ENCODE data around the gene PTBP1.

The PTBP1 gene

DNA sequence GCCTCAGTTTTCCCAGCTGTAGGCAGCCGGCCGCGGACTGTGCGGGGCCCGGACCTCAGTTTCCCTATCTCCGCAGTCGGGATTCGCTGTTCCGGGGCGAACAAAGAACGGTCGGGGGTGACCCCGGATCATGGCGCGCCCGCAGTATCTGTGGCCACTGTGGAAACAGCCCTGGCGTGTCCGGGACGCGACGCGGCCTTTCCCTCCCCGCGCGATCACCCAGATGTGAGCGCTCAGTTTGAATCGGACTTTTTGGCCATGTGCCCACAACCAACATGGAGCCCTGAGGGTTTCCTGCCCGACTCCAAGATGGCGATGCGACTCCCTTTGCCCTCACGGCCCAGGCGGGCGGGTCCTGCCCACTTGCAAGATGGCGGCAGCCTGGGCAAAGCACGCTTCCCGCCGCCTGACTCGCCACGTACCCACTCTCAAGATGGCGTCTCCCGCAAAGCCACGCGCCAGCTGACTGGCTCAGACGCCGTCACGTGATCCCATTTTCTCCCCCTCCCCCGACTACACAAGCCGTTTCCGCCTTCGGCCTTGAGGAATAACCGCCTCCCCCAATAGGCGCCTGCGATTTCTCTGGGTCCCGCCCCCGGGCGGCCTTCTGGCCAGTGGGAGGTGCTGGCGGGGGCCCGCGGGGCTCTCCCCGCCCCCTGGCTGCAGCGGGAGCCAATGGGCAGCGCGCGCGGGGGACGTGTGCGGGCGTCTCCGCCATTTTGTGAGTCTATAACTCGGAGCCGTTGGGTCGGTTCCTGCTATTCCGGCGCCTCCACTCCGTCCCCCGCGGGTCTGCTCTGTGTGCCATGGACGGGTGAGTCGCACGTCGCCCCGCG, at the start of gene PTBP1:
Gene PTBP1 (plus strand): TSS at position 761 of the 836 bp plus-strand sequence. CDS start 46 bp downstream, at position 807.
- Histone ChIP-seq H3K27me3 (ENCODE audit: control insufficient read depth, insufficient read depth, low read length) (no peaks in the 10 kb centered on the region), H3K9me3 (ENCODE audit: control insufficient read depth, low read length) (no peaks in the 10 kb centered on the region), H3K4me3 (ENCODE audit: low read length) (peak within 1 kb of the TSS; percentile 87), H3K9ac (ENCODE audit: low read length) (peak within 1 kb of the TSS; percentile 83), H3K36me3 (ENCODE audit: control insufficient read depth, insufficient read depth, low read length) (peaks cover 3% of the 10 kb centered on the region), H3K4me1 (ENCODE audit: control insufficient read depth, insufficient read depth, low read length) (peaks cover 33% of the 10 kb centered on the region)

DNA sequence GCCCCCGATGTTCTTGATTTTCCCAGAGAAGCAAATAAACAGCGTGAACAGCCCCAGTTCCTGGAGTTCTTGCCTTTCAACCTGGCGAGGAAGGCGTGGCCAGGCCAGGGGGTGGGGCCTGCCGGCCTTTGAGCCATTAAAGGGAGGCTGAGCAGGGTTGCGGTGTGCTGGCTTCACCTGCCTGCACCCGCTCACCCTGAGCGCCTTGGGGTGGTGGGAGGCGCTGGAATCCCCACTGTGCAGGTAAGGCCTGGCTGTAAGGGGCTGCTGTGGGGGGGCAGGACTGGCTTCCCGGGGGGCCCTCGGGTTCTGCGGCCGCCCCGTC, 49.0 kb upstream of the PTBP1 start:
- H3K4me3 ChIP-seq (ENCODE audit: low read length), result no peak overlapping the region
- H3K9me3 ChIP-seq (ENCODE audit: control insufficient read depth, low read length), result no peaks in the 10 kb centered on the region
- H3K27me3 ChIP-seq (ENCODE audit: control insufficient read depth, insufficient read depth, low read length), result no peaks in the 10 kb centered on the region
- H3K4me1 ChIP-seq (ENCODE audit: control insufficient read depth, insufficient read depth, low read length), result peaks cover 44% of the 10 kb centered on the region
- H3K9ac ChIP-seq (ENCODE audit: low read length), result peak overlapping the region; percentile 59
- no peaks in the 10 kb centered on the region for H3K36me3 ChIP-seq (ENCODE audit: control insufficient read depth, insufficient read depth, low read length)

GRCh38 chr19:749811-750210, 47.4 kb upstream of the PTBP1 start:
- H3K4me1 ChIP-seq (ENCODE audit: control insufficient read depth, insufficient read depth, low read length), result peaks cover 47% of the 10 kb centered on the region
- H3K36me3 ChIP-seq (ENCODE audit: control insufficient read depth, insufficient read depth, low read length), result peaks cover 4% of the 10 kb centered on the region
- no peaks in the 10 kb centered on the region for H3K27me3 ChIP-seq (ENCODE audit: control insufficient read depth, insufficient read depth, low read length)
- H3K9ac ChIP-seq (ENCODE audit: low read length), result no peak overlapping the region
- H3K4me3 ChIP-seq (ENCODE audit: low read length), result no peak overlapping the region
- no peaks in the 10 kb centered on the region for H3K9me3 ChIP-seq (ENCODE audit: control insufficient read depth, low read length)

DNA sequence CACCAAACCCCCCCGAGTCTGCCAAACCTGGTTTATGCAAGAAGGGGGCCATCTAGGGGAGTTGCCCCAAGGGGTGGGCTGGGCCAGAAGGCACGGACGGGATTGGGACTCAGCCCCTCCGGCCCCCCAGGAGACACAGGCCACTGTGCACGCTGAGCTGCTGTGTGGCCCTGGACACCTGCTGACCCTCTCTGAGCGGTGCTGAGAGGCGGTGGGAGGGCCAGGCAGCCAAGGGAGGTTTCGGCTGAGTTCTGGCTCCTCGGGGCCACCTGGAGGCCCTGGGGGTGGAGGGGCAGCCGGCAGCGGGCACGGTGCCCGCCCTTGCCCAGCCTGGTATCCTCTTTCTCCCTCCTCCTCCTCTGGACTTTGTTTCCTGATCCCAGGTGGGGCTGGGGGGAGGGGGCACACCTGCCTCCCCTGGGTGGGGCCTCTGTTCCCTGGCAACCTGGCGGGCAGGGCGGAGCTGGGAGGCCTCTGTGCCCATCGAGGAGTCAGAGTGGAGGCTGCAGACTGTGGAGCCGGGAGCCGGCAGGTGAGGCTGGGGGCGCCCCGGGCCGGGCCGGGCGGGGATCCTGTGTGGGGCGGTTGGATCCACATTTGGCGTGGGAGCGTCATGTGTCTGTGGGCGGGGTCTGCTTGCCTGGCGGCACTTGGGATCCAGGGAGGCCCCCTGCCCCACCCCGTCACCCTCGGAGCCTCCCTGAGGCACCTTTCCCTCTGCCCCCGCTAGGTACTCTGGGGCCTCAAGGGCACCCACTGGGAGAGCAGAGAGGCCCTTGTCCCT, 46.4 kb upstream of the PTBP1 start, which contains the start of gene MISP:
Gene MISP (plus strand): TSS at position 473 of the 784 bp plus-strand sequence. CDS start 5,835 bp downstream, outside the sequence.
- H3K27me3 ChIP-seq (ENCODE audit: control insufficient read depth, insufficient read depth, low read length), result no peaks in the 10 kb centered on the region
- H3K36me3 ChIP-seq (ENCODE audit: control insufficient read depth, insufficient read depth, low read length), result peaks cover 4% of the 10 kb centered on the region
- H3K9ac ChIP-seq (ENCODE audit: low read length), result peak within 1 kb of the TSS; percentile 87
- peak within 1 kb of the TSS; percentile 42 for H3K4me3 ChIP-seq (ENCODE audit: low read length)
- peaks cover 53% of the 10 kb centered on the region for H3K4me1 ChIP-seq (ENCODE audit: control insufficient read depth, insufficient read depth, low read length)
- no peaks in the 10 kb centered on the region for H3K9me3 ChIP-seq (ENCODE audit: control insufficient read depth, low read length)

DNA sequence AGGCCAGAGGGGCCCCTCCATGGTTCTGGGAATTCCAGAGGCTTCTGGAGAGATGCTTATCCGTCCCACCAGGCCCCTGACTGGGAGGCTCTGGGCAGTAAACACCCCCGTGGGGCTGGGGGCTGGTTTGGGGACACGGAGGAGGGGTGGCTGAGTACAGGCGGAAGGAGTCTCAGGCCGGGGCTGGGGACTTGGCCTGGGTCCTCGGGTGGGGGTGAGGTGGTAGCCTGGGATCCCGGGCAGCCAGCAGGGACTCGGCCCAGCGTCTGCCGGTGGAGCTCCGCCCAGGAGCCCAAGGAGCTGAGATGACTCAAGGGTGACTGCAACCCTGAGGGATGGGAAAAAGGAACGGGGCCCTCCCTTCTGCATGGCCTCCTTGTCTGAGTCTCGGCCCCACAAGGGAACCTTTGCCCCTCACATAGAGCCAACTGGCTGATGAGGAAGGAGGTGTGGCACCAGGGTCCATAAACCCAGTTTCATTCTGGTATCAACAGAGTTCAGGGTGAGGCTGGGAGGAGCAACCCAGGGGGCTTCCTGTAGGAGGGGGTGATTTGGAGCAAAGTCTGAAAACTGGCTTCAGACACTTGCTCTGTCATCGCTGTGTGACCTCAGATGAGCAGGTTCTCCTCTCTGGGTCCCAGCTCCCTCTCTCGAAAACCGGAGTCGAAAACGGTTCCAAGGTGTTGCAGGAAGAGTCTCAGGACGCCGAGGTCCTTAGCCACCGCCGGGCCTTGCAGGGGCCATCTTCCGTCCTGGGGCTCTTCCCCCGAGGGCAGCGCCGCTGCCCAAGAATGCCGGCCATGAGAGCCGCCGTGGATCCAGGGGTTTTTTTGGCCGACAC, 45.5 kb upstream of the PTBP1 start:
- Histone ChIP-seq H3K4me3 (ENCODE audit: low read length) (peak overlapping the region; percentile 42), H3K36me3 (ENCODE audit: control insufficient read depth, insufficient read depth, low read length) (peaks cover 7% of the 10 kb centered on the region), H3K27me3 (ENCODE audit: control insufficient read depth, insufficient read depth, low read length) (no peaks in the 10 kb centered on the region), H3K4me1 (ENCODE audit: control insufficient read depth, insufficient read depth, low read length) (peaks cover 55% of the 10 kb centered on the region), H3K9me3 (ENCODE audit: control insufficient read depth, low read length) (no peaks in the 10 kb centered on the region), H3K9ac (ENCODE audit: low read length) (peak overlapping the region; percentile 87)

GRCh38 chr19:752652-753517, 44.4 kb upstream of the PTBP1 start:
- Histone ChIP-seq H3K9ac (ENCODE audit: low read length) (peak overlapping the region; percentile 25), H3K4me1 (ENCODE audit: control insufficient read depth, insufficient read depth, low read length) (peaks cover 49% of the 10 kb centered on the region), H3K9me3 (ENCODE audit: control insufficient read depth, low read length) (no peaks in the 10 kb centered on the region), H3K27me3 (ENCODE audit: control insufficient read depth, insufficient read depth, low read length) (no peaks in the 10 kb centered on the region), H3K36me3 (ENCODE audit: control insufficient read depth, insufficient read depth, low read length) (peaks cover 7% of the 10 kb centered on the region), H3K4me3 (ENCODE audit: low read length) (peak overlapping the region; percentile 6)

GRCh38 chr19:754530-754929, 42.7 kb upstream of the PTBP1 start:
- no peaks in the 10 kb centered on the region for H3K27me3 ChIP-seq (ENCODE audit: control insufficient read depth, insufficient read depth, low read length)
- H3K4me3 ChIP-seq (ENCODE audit: low read length), result no peak overlapping the region
- H3K4me1 ChIP-seq (ENCODE audit: control insufficient read depth, insufficient read depth, low read length), result peaks cover 42% of the 10 kb centered on the region
- H3K9me3 ChIP-seq (ENCODE audit: control insufficient read depth, low read length), result no peaks in the 10 kb centered on the region
- no peak overlapping the region for H3K9ac ChIP-seq (ENCODE audit: low read length)
- peaks cover 7% of the 10 kb centered on the region for H3K36me3 ChIP-seq (ENCODE audit: control insufficient read depth, insufficient read depth, low read length)

GRCh38 chr19:755063-755462, 42.2 kb upstream of the PTBP1 start:
- Histone ChIP-seq H3K4me1 (ENCODE audit: control insufficient read depth, insufficient read depth, low read length) (peaks cover 38% of the 10 kb centered on the region), H3K27me3 (ENCODE audit: control insufficient read depth, insufficient read depth, low read length) (no peaks in the 10 kb centered on the region), H3K9ac (ENCODE audit: low read length) (no peak overlapping the region), H3K4me3 (ENCODE audit: low read length) (no peak overlapping the region), H3K9me3 (ENCODE audit: control insufficient read depth, low read length) (no peaks in the 10 kb centered on the region), H3K36me3 (ENCODE audit: control insufficient read depth, insufficient read depth, low read length) (peaks cover 7% of the 10 kb centered on the region)

GRCh38 chr19:756236-756635, 41.0 kb upstream of the PTBP1 start:
- no peak overlapping the region for H3K9ac ChIP-seq (ENCODE audit: low read length)
- no peak overlapping the region for H3K4me3 ChIP-seq (ENCODE audit: low read length)
- H3K4me1 ChIP-seq (ENCODE audit: control insufficient read depth, insufficient read depth, low read length), result peaks cover 32% of the 10 kb centered on the region
- no peaks in the 10 kb centered on the region for H3K27me3 ChIP-seq (ENCODE audit: control insufficient read depth, insufficient read depth, low read length)
- H3K9me3 ChIP-seq (ENCODE audit: control insufficient read depth, low read length), result no peaks in the 10 kb centered on the region
- peaks cover 7% of the 10 kb centered on the region for H3K36me3 ChIP-seq (ENCODE audit: control insufficient read depth, insufficient read depth, low read length)

DNA sequence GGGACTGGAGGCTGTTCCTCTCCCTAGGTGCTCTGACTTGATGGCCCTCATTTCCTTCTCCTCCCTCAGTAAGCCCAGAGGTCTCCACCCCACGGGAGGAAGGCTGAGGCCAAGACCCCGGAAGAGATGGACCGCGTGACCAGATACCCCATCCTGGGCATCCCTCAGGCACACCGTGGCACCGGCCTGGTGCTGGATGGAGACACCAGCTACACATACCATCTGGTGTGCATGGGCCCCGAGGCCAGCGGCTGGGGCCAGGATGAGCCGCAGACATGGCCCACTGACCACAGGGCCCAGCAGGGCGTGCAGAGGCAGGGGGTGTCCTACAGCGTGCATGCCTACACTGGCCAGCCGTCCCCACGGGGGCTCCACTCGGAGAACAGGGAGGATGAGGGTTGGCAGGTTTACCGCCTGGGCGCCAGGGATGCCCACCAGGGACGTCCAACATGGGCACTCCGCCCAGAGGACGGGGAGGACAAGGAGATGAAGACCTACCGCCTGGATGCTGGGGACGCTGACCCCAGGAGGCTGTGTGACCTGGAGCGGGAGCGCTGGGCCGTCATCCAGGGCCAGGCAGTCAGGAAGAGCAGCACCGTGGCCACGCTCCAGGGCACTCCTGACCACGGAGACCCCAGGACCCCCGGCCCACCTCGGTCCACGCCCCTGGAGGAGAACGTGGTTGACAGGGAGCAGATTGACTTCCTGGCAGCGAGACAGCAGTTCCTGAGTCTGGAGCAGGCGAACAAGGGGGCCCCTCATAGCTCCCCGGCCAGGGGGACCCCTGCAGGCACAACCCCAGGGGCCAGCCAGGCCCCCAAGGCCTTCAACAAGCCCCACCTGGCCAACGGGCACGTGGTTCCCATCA, 40.2 kb upstream of the PTBP1 start:
- Histone ChIP-seq H3K9ac (ENCODE audit: low read length) (no peak overlapping the region), H3K4me1 (ENCODE audit: control insufficient read depth, insufficient read depth, low read length) (peaks cover 29% of the 10 kb centered on the region), H3K9me3 (ENCODE audit: control insufficient read depth, low read length) (no peaks in the 10 kb centered on the region), H3K4me3 (ENCODE audit: low read length) (no peak overlapping the region), H3K27me3 (ENCODE audit: control insufficient read depth, insufficient read depth, low read length) (no peaks in the 10 kb centered on the region), H3K36me3 (ENCODE audit: control insufficient read depth, insufficient read depth, low read length) (peaks cover 7% of the 10 kb centered on the region)

All from mucosa of stomach (tissue), 1 donor.